Cardiac muscle cell (in vitro differentiated cells and primary cell): ENCODE data around the gene KCNIP4. TPM values are rescaled to one million over a fixed set of nuclear protein-coding genes. Genes with fewer than 3 reads are reported as not detected.

Experiments
- DNase-seq, 2 donors: peaks; one replicate each; pipeline versions ENCODE4 v3.0.0 to v3.0.0-alpha.2; 2010 to 2017; ENCODE audit warnings: low read depth in 1 of 2, low spot score in 1 of 2
- H3K27ac ChIP-seq: fragments of 200-600 bp; sonication (generic); 2 replicates; pipeline ENCODE4 v1.5.1; 2016
- H3K27me3 ChIP-seq: fragments of 200-600 bp; sonication (generic); 2 replicates; pipeline ENCODE4 v1.6.0; 2016; ENCODE audit warnings: control low read depth
- H3K36me3 ChIP-seq: fragments of 200-600 bp; sonication (generic); 2 replicates; pipeline ENCODE4 v1.5.1; 2016; ENCODE audit warnings: control low read depth
- H3K4me1 ChIP-seq: fragments of 200-600 bp; sonication (generic); 2 replicates; pipeline ENCODE4 v1.8.1; 2017; ENCODE audit warnings: low read depth, mild to moderate bottlenecking, mixed run types
- H3K4me3 ChIP-seq: fragments of 200-600 bp; sonication (generic); 2 replicates; pipeline ENCODE4 v1.5.1; 2016; ENCODE audit warnings: mild to moderate bottlenecking
- H3K9me3 ChIP-seq: fragments of 200-600 bp; sonication (generic); 2 replicates; pipeline ENCODE4 v1.5.1; 2017; ENCODE audit warnings: low read depth, mild to moderate bottlenecking, control low read depth
- CTCF ChIP-seq: IDR thresholded peaks from 2 replicates; pipeline ENCODE4 v1.5.1; 2012; ENCODE audit warnings: low read depth, mild to moderate bottlenecking, low read length
- polyA plus RNA-seq: library from polyadenylated mRNA; unstranded; fragments of >200 nt; fragmentation: Nextera tagmentation; extraction: Ambion mirVana; gene quantifications from 2 replicates; pipeline ENCODE4 v1.2.1, GENCODE V29; 2016
- total RNA-seq: library from RNA; depleted of rRNA; stranded (reverse); fragments of >200 nt; gene quantifications from 2 replicates; pipeline ENCODE4 v1.2.3, GENCODE V29; 2016

Gene KCNIP4
- total and polyA plus RNA-seq, 2 experiments from 2014 or later = 14.5 to 15.9 TPM

- no peaks in the 10 kb centered on the region for H3K27me3 ChIP-seq
- H3K27ac ChIP-seq = no peak overlapping the region
- peak in 1 of 2 donors; percentile 76 for DNase-seq
- H3K4me1 ChIP-seq = no peaks in the 10 kb centered on the region
- TF ChIP-seq CTCF = no peak
- no peaks in the 10 kb centered on the region for H3K36me3 ChIP-seq
- H3K4me3 ChIP-seq = no peak overlapping the region
- no peaks in the 10 kb centered on the region for H3K9me3 ChIP-seq
Observed at GRCh38 chr4:20687864-20688263, 1260.7 kb downstream of the KCNIP4 start.

GRCh38 chr4:20684852-20685763 lies 1263.5 kb downstream of the KCNIP4 start:
- no peaks in the 10 kb centered on the region for H3K4me1 ChIP-seq
- TF ChIP-seq CTCF = peak; percentile 43
- H3K4me3 ChIP-seq = no peak overlapping the region
- H3K36me3 ChIP-seq = no peaks in the 10 kb centered on the region
- no peaks in the 10 kb centered on the region for H3K9me3 ChIP-seq
- no peaks in the 10 kb centered on the region for H3K27me3 ChIP-seq
- no peak overlapping the region for H3K27ac ChIP-seq
- DNase-seq = peak; percentile 43 to 49

GRCh38 chr4:20683766-20684165 lies 1264.8 kb downstream of the KCNIP4 start:
- Histone ChIP-seq H3K27me3 (no peaks in the 10 kb centered on the region), H3K4me3 (no peak overlapping the region)
- no peak for TF ChIP-seq CTCF

GRCh38 chr4:20682853-20683252 lies 1265.7 kb downstream of the KCNIP4 start:
- H3K9me3 ChIP-seq = no peaks in the 10 kb centered on the region
- no peak for TF ChIP-seq CTCF
- no peaks in the 10 kb centered on the region for H3K27me3 ChIP-seq
- no peaks in the 10 kb centered on the region for H3K36me3 ChIP-seq
- no peak overlapping the region for H3K27ac ChIP-seq
- no peak for DNase-seq
- no peaks in the 10 kb centered on the region for H3K4me1 ChIP-seq
- no peak overlapping the region for H3K4me3 ChIP-seq

More at GRCh38 chr4:20683766-20684165, 1264.8 kb downstream of the KCNIP4 start:
- no peak for DNase-seq
- Histone ChIP-seq H3K36me3 (no peaks in the 10 kb centered on the region), H3K4me1 (no peaks in the 10 kb centered on the region), H3K27ac (no peak overlapping the region), H3K9me3 (no peaks in the 10 kb centered on the region)

- DNase-seq = no peak
- no peak for TF ChIP-seq CTCF
- no peak overlapping the region for H3K27ac ChIP-seq
- H3K9me3 ChIP-seq = no peaks in the 10 kb centered on the region
- no peaks in the 10 kb centered on the region for H3K36me3 ChIP-seq
- no peak overlapping the region for H3K4me3 ChIP-seq
- no peaks in the 10 kb centered on the region for H3K27me3 ChIP-seq
- H3K4me1 ChIP-seq = no peaks in the 10 kb centered on the region
Observed at GRCh38 chr4:20681271-20681670, 1267.3 kb downstream of the KCNIP4 start.
